ENCODE measurements around the gene PTTG1IP.

PTTG1IP gene

DNA sequence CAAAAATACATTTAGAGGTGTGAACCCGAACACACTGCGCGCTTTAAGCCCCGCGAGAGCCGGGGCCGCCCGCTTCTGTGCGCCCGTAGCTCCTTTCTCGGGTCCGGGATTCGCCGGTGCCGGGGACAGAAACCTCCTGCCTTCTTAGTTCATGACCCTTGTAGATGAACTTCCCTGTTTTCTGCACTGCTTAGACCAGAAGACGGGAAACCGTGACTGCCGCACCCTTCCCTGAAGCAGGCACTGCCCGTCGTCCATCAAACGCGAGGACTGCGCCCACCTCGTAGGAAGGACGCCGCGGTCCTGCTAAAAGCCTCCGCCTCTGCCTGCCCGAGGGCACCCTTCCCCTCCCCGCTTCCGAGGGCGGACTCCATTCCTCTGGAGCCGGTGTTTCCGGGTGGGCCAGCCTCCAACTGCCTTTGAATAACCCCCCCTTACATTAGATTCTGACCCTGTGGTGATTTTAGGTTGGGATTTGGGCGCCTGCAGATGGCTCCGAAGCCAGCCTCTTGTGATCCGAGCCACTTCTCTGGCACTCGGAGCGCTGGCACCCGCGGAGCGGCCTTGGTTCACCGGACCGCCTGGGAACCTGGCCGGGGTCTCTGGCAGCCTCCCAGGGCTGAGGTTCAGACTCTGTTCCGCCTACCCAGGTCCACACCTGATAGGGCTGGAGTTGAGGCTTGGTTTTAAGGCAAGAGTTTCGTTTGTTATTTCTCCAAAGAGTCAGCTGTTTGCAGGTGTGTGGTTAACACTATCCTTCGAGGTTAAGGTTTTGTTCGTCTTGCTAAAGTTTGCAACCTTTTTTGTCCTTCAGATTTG is 1.2 kb upstream of the PTTG1IP start:
- no peak for TF ChIP-seq ZFX (IDR thresholded peaks at IDR 0.05)
- TF ChIP-seq, protein P1, sequence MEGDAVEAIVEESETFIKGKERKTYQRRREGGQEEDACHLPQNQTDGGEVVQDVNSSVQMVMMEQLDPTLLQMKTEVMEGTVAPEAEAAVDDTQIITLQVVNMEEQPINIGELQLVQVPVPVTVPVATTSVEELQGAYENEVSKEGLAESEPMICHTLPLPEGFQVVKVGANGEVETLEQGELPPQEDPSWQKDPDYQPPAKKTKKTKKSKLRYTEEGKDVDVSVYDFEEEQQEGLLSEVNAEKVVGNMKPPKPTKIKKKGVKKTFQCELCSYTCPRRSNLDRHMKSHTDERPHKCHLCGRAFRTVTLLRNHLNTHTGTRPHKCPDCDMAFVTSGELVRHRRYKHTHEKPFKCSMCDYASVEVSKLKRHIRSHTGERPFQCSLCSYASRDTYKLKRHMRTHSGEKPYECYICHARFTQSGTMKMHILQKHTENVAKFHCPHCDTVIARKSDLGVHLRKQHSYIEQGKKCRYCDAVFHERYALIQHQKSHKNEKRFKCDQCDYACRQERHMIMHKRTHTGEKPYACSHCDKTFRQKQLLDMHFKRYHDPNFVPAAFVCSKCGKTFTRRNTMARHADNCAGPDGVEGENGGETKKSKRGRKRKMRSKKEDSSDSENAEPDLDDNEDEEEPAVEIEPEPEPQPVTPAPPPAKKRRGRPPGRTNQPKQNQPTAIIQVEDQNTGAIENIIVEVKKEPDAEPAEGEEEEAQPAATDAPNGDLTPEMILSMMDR (conservative IDR thresholded peaks at IDR 0.05) = no peak
- peak overlapping the region; percentile 88; the same call in 1 of the 2 replicates for H3K27ac ChIP-seq

DNA sequence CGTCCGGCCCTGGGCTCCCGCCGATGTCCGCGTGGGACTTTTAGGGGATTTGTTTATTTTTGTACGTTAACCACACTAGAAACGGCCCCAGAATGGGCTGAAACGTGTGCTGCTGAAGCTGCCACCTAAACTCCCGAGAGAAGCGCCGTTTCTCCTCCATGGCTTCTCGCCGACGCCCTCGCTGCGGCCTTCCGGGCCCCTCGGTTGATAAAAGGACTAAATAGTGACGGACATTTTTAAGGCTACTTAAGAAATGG is 678 bp upstream of the PTTG1IP start:
- TF ChIP-seq, protein P1 (conservative IDR thresholded peaks at IDR 0.05) = no peak
- TF ChIP-seq ZFX (IDR thresholded peaks at IDR 0.05) = no peak
- H3K27ac ChIP-seq = peak overlapping the region; percentile 88

DNA sequence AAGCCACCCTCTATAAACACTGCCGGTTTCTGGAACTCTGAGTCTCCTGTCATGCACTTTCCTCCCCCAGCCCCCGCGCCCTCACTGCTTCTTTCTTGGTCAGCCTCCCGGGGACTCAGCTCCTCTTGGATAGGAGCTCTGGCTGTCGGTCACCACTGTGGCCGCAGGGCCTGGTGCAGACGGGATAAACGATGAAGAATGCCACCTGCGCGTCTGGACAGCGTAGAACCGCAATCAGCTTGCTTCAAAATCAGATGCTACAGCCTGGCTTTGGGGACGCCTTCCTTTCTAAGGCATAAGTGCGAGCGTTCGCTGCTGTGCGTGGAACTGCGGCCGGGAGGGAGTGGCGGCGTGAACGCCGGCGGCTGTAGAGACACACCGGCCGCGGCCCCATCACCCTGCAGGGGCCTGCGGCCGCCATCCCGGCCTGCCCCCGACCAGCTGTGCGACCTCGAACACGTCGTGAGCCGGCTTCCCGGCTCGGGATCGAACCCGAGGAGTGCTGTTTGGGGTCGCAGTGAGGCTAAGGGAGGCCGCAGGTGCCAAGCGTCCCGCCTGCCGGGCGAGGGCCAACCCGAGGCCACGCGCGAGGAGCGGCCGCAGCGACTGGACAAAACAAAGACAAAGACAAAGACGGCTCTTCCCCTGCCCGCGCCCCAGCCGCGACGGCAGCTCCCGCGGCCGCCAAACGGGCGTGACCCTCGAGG is 688 bp downstream of the PTTG1IP start:
- peak; percentile 36; the same call in 1 of the 2 replicates for TF ChIP-seq ZFX (IDR thresholded peaks at IDR 0.05)
- TF ChIP-seq, protein P1 (conservative IDR thresholded peaks at IDR 0.05) = no peak; the same call in 1 of the 2 replicates
- H3K27ac ChIP-seq = peak overlapping the region; percentile 88

DNA sequence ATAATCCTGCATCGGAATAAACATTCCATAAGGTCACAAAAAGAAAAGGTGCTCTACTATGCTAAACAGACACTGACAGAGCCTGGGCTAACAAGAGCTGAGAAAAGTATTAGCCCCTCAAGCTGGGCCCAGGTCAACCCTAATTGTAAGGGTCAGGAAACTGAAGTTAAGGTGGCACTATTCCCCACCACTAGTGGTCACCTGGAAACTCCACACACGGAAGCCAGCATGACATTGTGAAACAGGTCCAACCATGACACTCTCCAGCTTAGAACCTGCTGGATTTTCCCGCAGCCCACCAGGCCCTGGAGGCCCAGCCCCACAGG is 1.2 kb downstream of the PTTG1IP start:
- H3K27ac ChIP-seq = peak overlapping the region; percentile 88

GRCh38 chr21:44871576-44872269 is 1.8 kb downstream of the PTTG1IP start:
- H3K27ac ChIP-seq = peak overlapping the region; percentile 88
- TF ChIP-seq, protein P1 (conservative IDR thresholded peaks at IDR 0.05) = no peak
- TF ChIP-seq ZFX (IDR thresholded peaks at IDR 0.05) = no peak

More for the DNA sequence above, 1.2 kb downstream of the PTTG1IP start:
- TF ChIP-seq ZFX (IDR thresholded peaks at IDR 0.05) = no peak
- TF ChIP-seq, protein P1 (conservative IDR thresholded peaks at IDR 0.05) = no peak; the same call in 1 of the 2 replicates

DNA sequence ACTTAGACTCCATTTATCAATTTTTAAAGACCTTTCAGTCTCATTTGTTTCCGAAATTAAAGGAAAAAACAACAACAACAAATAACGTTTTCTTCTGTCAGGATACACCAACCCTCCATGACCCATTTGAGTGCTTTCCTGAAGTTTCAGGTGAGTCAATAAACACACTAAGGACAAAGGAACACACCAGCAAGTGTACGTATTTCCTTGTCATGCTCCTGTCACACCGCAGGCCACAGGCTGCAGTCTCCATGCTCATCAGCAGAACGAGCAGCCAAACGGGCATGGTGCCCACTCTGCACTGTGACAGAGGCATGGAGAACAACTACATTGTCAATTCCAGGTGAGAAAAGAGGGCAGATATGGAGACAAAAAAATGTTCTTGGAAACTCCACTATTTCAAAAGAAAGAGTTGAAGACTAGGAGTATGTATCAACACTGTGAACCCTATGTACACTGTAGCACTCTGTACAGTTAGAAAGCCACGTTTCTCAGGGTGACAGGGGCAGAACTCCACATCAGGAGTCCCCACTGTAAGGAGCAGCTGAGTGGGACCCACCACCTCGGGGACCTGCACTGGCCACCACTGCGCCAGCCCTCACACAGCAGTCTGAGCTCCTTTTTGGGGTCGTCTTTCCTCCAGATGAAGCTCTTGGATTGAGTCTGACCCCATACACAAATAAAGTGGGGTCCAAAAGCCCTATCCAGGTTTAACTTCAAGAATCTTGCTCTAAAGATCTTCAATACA is 2.6 kb downstream of the PTTG1IP start:
- TF ChIP-seq, protein P1 (conservative IDR thresholded peaks at IDR 0.05) = no peak
- H3K27ac ChIP-seq = peak overlapping the region; percentile 88

All from C4-2B (cell line).